ENCODE results near the gene TMEM132D. TPM values are rescaled to one million over a fixed set of nuclear protein-coding genes. Genes with fewer than 3 reads are reported as not detected.

The TMEM132D gene
- total and polyA plus RNA-seq, 3 donors from 2014 or later = 0.44 to 0.50 (median 0.47) TPM

- TF ChIP-seq POLR2A (IDR thresholded peaks at IDR 0.05) = no peak
- no peak for TF ChIP-seq CTCF (IDR thresholded peaks at IDR 0.05)
- intact Hi-C loops (cut with DNase I; ENCODE audit: low total_unique reads) = no loop called here
- no peaks in the 10 kb centered on the region for H3K9me3 ChIP-seq
- H3K27ac ChIP-seq = no peak overlapping the region
- no peak for DNase-seq
- no peak overlapping the region for H3K4me3 ChIP-seq
- no peaks in the 10 kb centered on the region for H3K27me3 ChIP-seq
- no peaks in the 10 kb centered on the region for H3K36me3 ChIP-seq (ENCODE audit: low read depth, missing control alignments)
- WGBS, 2 donors = 86 to 88% methylated on average over 5 of the region's 5 CpGs
- H3K4me1 ChIP-seq = no peaks in the 10 kb centered on the region
Measured at GRCh38 chr12:129566800-129567199, 337.0 kb downstream of the TMEM132D start.

GRCh38 chr12:129564768-129565167 lies 339.1 kb downstream of the TMEM132D start:
- H3K27me3 ChIP-seq = no peaks in the 10 kb centered on the region
- no peak overlapping the region for H3K27ac ChIP-seq
- no peaks in the 10 kb centered on the region for H3K36me3 ChIP-seq (ENCODE audit: low read depth, missing control alignments)
- H3K4me1 ChIP-seq = no peaks in the 10 kb centered on the region
- intact Hi-C loops (cut with DNase I; ENCODE audit: low total_unique reads) = no loop called here
- no peaks in the 10 kb centered on the region for H3K9me3 ChIP-seq
- 77 to 91% methylated on average over 2 of the region's 2 CpGs for WGBS, 2 donors
- TF ChIP-seq POLR2A (IDR thresholded peaks at IDR 0.05) = no peak
- no peak for TF ChIP-seq CTCF (IDR thresholded peaks at IDR 0.05)
- DNase-seq = no peak
- H3K4me3 ChIP-seq = no peak overlapping the region

- TF ChIP-seq POLR2A (IDR thresholded peaks at IDR 0.05) (no peak), CTCF (IDR thresholded peaks at IDR 0.05) (no peak)
- intact Hi-C loops (cut with DNase I; ENCODE audit: low total_unique reads) = no loop called here
- Histone ChIP-seq H3K4me3 (no peak overlapping the region), H3K9me3 (no peaks in the 10 kb centered on the region), H3K27me3 (no peaks in the 10 kb centered on the region), H3K27ac (no peak overlapping the region), H3K36me3 (ENCODE audit: low read depth, missing control alignments) (no peaks in the 10 kb centered on the region), H3K4me1 (no peaks in the 10 kb centered on the region)
- DNase-seq = no peak
- 70 to 77% methylated on average over 2 of the region's 2 CpGs for WGBS, 2 donors
Measured at GRCh38 chr12:129563266-129563665, 340.6 kb downstream of the TMEM132D start.

GRCh38 chr12:129561304-129561703 lies 342.5 kb downstream of the TMEM132D start:
- Histone ChIP-seq H3K36me3 (ENCODE audit: low read depth, missing control alignments) (no peaks in the 10 kb centered on the region), H3K9me3 (no peaks in the 10 kb centered on the region), H3K4me1 (no peaks in the 10 kb centered on the region), H3K27me3 (no peaks in the 10 kb centered on the region), H3K4me3 (no peak overlapping the region), H3K27ac (no peak overlapping the region)
- intact Hi-C loops (cut with DNase I; ENCODE audit: low total_unique reads) = no loop called here
- WGBS, 2 donors = 36 to 41% methylated on average over 2 of the region's 2 CpGs
- DNase-seq = no peak
- TF ChIP-seq POLR2A (IDR thresholded peaks at IDR 0.05) (no peak), CTCF (IDR thresholded peaks at IDR 0.05) (no peak)

- H3K9me3 ChIP-seq = no peaks in the 10 kb centered on the region
- H3K4me1 ChIP-seq = no peaks in the 10 kb centered on the region
- 77 to 84% methylated on average over 4 of the region's 4 CpGs for WGBS, 2 donors
- no peak overlapping the region for H3K27ac ChIP-seq
- TF ChIP-seq CTCF (IDR thresholded peaks at IDR 0.05) (no peak), POLR2A (IDR thresholded peaks at IDR 0.05) (no peak)
- no peak overlapping the region for H3K4me3 ChIP-seq
- intact Hi-C loops (cut with DNase I; ENCODE audit: low total_unique reads) = no loop called here
- H3K36me3 ChIP-seq (ENCODE audit: low read depth, missing control alignments) = no peaks in the 10 kb centered on the region
- H3K27me3 ChIP-seq = no peaks in the 10 kb centered on the region
- DNase-seq = no peak
Measured at GRCh38 chr12:129559776-129560175, 344.0 kb downstream of the TMEM132D start.
